G401.6 (cell line): ENCODE measurements around the gene OTULINL.

ENCODE experiments used
- FAIRE-seq: peaks from 2 replicates; lab custom pipeline; 2012; peaks lifted over from hg19 to GRCh38; lab: Jason Lieb, UNC

The OTULINL gene

GRCh38 chr5:14577079-14577725 lies 4.4 kb upstream of the OTULINL start:
- no peak for FAIRE-seq

- FAIRE-seq: no peak
These were observed 3.6 kb upstream of the OTULINL start for GRCh38 chr5:14577971-14578370.

- no peak for FAIRE-seq
These were observed 2.3 kb upstream of the OTULINL start for GRCh38 chr5:14579246-14579645.

- FAIRE-seq: no peak
These were observed 1.7 kb upstream of the OTULINL start for GRCh38 chr5:14579731-14580397.

GRCh38 chr5:14580398-14581034 lies 1.1 kb upstream of the OTULINL start:
- FAIRE-seq: no peak

- no peak for FAIRE-seq
These were observed 552 bp downstream of the OTULINL start for GRCh38 chr5:14581891-14582796.

GRCh38 chr5:14582797-14583137 lies 1.2 kb downstream of the OTULINL start:
- no peak for FAIRE-seq

- FAIRE-seq: no peak
These were observed 3.3 kb downstream of the OTULINL start for GRCh38 chr5:14584848-14585247.

GRCh38 chr5:14587150-14587549 lies 5.6 kb downstream of the OTULINL start:
- no peak for FAIRE-seq

GRCh38 chr5:14588145-14588544 lies 6.6 kb downstream of the OTULINL start:
- FAIRE-seq: no peak

GRCh38 chr5:14588758-14589543 lies 7.4 kb downstream of the OTULINL start:
- FAIRE-seq: no peak

GRCh38 chr5:14590949-14591348 lies 9.4 kb downstream of the OTULINL start:
- FAIRE-seq: no peak

- FAIRE-seq: no peak
These were observed 10.0 kb downstream of the OTULINL start for GRCh38 chr5:14591548-14591947.

GRCh38 chr5:14593326-14594021 lies 11.9 kb downstream of the OTULINL start:
- FAIRE-seq: no peak

- FAIRE-seq: no peak
These were observed 12.9 kb downstream of the OTULINL start for GRCh38 chr5:14594378-14595074.

- no peak for FAIRE-seq
These were observed 13.6 kb downstream of the OTULINL start for GRCh38 chr5:14595189-14595588.

- FAIRE-seq: no peak
These were observed 14.3 kb downstream of the OTULINL start for GRCh38 chr5:14595891-14596290.

- FAIRE-seq: no peak
These were observed 15.5 kb downstream of the OTULINL start for GRCh38 chr5:14597080-14597479.

- FAIRE-seq: no peak
These were observed 16.6 kb downstream of the OTULINL start for GRCh38 chr5:14598225-14598624.

- no peak for FAIRE-seq
These were observed 18.0 kb downstream of the OTULINL start for GRCh38 chr5:14599476-14600127.
